Naive thymus-derived CD4-positive, alpha-beta T cell (primary cell): ENCODE data around the gene ENTHD1. TPM values are rescaled to one million over a fixed set of nuclear protein-coding genes. Genes with fewer than 3 reads are reported as not detected.

ENCODE experiments used
- ATAC-seq: fragments of 150-1000 bp; cut with Tn5 transposase; 2 replicates; pipeline ENCODE4 v1.10.0; 2021; ENCODE audit warnings: mild to moderate bottlenecking, moderate library complexity
- CTCF ChIA-PET: fragments of 350-600 bp; sonication (Branson Sonifier 250); formaldehyde crosslinking; loops from one replicate; lab custom pipeline; 2021; ENCODE audit warnings: antibody characterized with exemption; lab: Charles Lee
- POLR2A ChIA-PET: fragments of 350-600 bp; sonication (Branson Sonifier 250); formaldehyde crosslinking; loops from one replicate; lab custom pipeline; 2021; ENCODE audit warnings: antibody characterized with exemption, inconsistent platforms; lab: Charles Lee
- DNase-seq, 9 donors: peaks; one replicate each; pipeline versions ENCODE4 v3.0.0 to v3.0.0-alpha.2; 2020 to 2022; ENCODE audit warnings: mixed read lengths in 1 of 9
- H3K27ac ChIP-seq: one replicate; pipeline ENCODE4 v1.7.0; 2013; ENCODE audit warnings: mild to moderate bottlenecking, low read depth, low read length, moderate library complexity
- H3K27me3 ChIP-seq, 2 donors: one replicate each; pipeline ENCODE4 v1.7.0; 2013; ENCODE audit warnings: low read length in 2 of 2, mild to moderate bottlenecking in 2 of 2, moderate library complexity in 2 of 2; ENCODE audit not compliant: control insufficient read depth in 2 of 2, insufficient read depth in 2 of 2
- H3K36me3 ChIP-seq, 3 experiments: 1 replicate in 2 of 3; 2 replicates in 1 of 3; pipeline ENCODE4 v1.7.0; 2013; ENCODE audit warnings: low read length in 3 of 3, mild to moderate bottlenecking in 3 of 3, moderate library complexity in 1 of 3; ENCODE audit not compliant: insufficient read depth in 3 of 3, control insufficient read depth in 2 of 3
- H3K4me1 ChIP-seq, 2 donors: one replicate each; pipeline ENCODE4 v1.7.0; 2013; ENCODE audit warnings: low read length in 2 of 2, mild to moderate bottlenecking in 2 of 2, moderate library complexity in 1 of 2; ENCODE audit not compliant: control insufficient read depth in 2 of 2, insufficient read depth in 2 of 2
- H3K4me3 ChIP-seq: 2 replicates; pipeline ENCODE4 v1.7.0; 2013; ENCODE audit warnings: mild to moderate bottlenecking, low read length
- H3K9me3 ChIP-seq, 3 experiments: 1 replicate in 2 of 3; 2 replicates in 1 of 3; pipeline ENCODE4 v1.7.0; 2013; ENCODE audit warnings: low read length in 3 of 3; ENCODE audit not compliant: control insufficient read depth in 2 of 3
- H3K27ac Mint-ChIP-seq, 9 donors: one replicate each; pipeline ENCODE4 v1.8.0; 2020 to 2022; ENCODE audit warnings: mixed read lengths in 9 of 9, mild to moderate bottlenecking in 8 of 9, moderate library complexity in 5 of 9, inconsistent platforms in 2 of 9
- H3K27me3 Mint-ChIP-seq, 5 donors: one replicate each; pipeline ENCODE4 v1.8.0; 2021 to 2022; ENCODE audit warnings: mixed read lengths in 5 of 5, mild to moderate bottlenecking in 1 of 5
- H3K36me3 Mint-ChIP-seq, 5 donors: one replicate each; pipeline ENCODE4 v1.8.0; 2020 to 2022; ENCODE audit warnings: mixed read lengths in 5 of 5, mild to moderate bottlenecking in 3 of 5, inconsistent platforms in 1 of 5
- H3K4me1 Mint-ChIP-seq, 7 donors: one replicate each; pipeline ENCODE4 v1.8.0; 2020 to 2022; ENCODE audit warnings: mixed read lengths in 7 of 7, mild to moderate bottlenecking in 3 of 7, inconsistent platforms in 1 of 7
- H3K4me3 Mint-ChIP-seq, 10 donors: one replicate each; pipeline ENCODE4 v1.8.0; 2020 to 2022; ENCODE audit warnings: mild to moderate bottlenecking in 10 of 10, mixed read lengths in 10 of 10, moderate library complexity in 6 of 10, inconsistent platforms in 2 of 10
- H3K9me3 Mint-ChIP-seq, 11 donors: one replicate each; pipeline ENCODE4 v1.8.0; 2020 to 2022; ENCODE audit warnings: mixed read lengths in 11 of 11, mild to moderate bottlenecking in 4 of 11, inconsistent platforms in 1 of 11, moderate library complexity in 1 of 11
- intact Hi-C, 2 donors: fragments of 100-400 bp; cut with micrococcal nuclease; formaldehyde crosslinking; loops; one replicate each; pipeline ENCODE4 v1.15.1; 2023
- polyA plus RNA-seq, 2 donors: library from polyadenylated mRNA; unstranded; fragments of 300-500 nt; fragmentation: Illumina TruSeq; gene quantifications; one replicate each; pipeline ENCODE4 v1.2.3, GENCODE V29; 2021
- total RNA-seq, 6 experiments: library from RNA in 5 of 6; stranded (reverse) in 5 of 6; gene quantifications; 1 replicate in 5 of 6; 2 replicates in 1 of 6; pipeline ENCODE4 v1.2.3 and lab custom pipeline; 2021 to 2026

The ENTHD1 gene
- total and polyA plus RNA-seq, 7 experiments from 2014 or later = 0.12 to 0.60 (median 0.24) TPM; not detected in 2

- ATAC-seq (no peak), DNase-seq (no peak)
- POLR2A ChIA-PET = interaction anchor here (0.6 to 1.1 kb wide), 2 partner anchors 103 to 144 kb away, joined by 3 to 4 read pairs; no protein-coding TSS in a partner anchor
- peaks cover 0 to 10% (median 0%) of the 10 kb centered on the region in 11 donors for H3K9me3 Mint-ChIP-seq
- Histone ChIP-seq H3K4me1 (peaks cover 0 to 4% of the 10 kb centered on the region in 2 donors), H3K4me3 (no peak overlapping the region), H3K9me3 (no peaks in the 10 kb centered on the region), H3K27me3 (no peaks in the 10 kb centered on the region), H3K27ac (no peak overlapping the region), H3K36me3 (no peaks in the 10 kb centered on the region)
- CTCF ChIA-PET = interaction anchor here (1.3 kb wide), 1 partner anchor 128 kb away, joined by 3 read pairs; no protein-coding TSS in a partner anchor
- peak overlapping the region in 5 of 9 donors; percentile 7 to 49 (median 16) for H3K27ac Mint-ChIP-seq
- peaks cover 22 to 32% (median 27%) of the 10 kb centered on the region in 7 donors for H3K4me1 Mint-ChIP-seq
- peaks cover 0 to 6% (median 6%) of the 10 kb centered on the region in 5 donors for H3K36me3 Mint-ChIP-seq
- H3K4me3 Mint-ChIP-seq = peak overlapping the region in 3 of 10 donors; percentile 28 to 52 (median 31)
- intact Hi-C loops = loop anchor here in 1 of 2 donors (5.0 to 10.0 kb wide), 2 partner anchors 34 to 71 kb away; no protein-coding TSS in a partner anchor
- H3K27me3 Mint-ChIP-seq = peaks cover 0 to 22% (median 8%) of the 10 kb centered on the region in 5 donors
These were observed 87.5 kb downstream of the ENTHD1 start for GRCh38 chr22:39806109-39806508.

- Histone ChIP-seq H3K27me3 (no peaks in the 10 kb centered on the region), H3K36me3 (no peaks in the 10 kb centered on the region), H3K27ac (no peak overlapping the region), H3K9me3 (no peaks in the 10 kb centered on the region), H3K4me3 (no peak overlapping the region), H3K4me1 (peaks cover 0 to 4% of the 10 kb centered on the region in 2 donors)
- ATAC-seq (no peak), DNase-seq (no peak)
- Mint-ChIP-seq H3K36me3 (peaks cover 0 to 13% (median 6%) of the 10 kb centered on the region in 5 donors), H3K27ac (peak overlapping the region in 3 of 9 donors; percentile 9 to 59 (median 28)), H3K27me3 (peaks cover 0 to 25% (median 8%) of the 10 kb centered on the region in 5 donors), H3K9me3 (peaks cover 0 to 15% (median 3%) of the 10 kb centered on the region in 11 donors), H3K4me3 (peak overlapping the region in 5 of 10 donors; percentile 4 to 31 (median 21)), H3K4me1 (peaks cover 22 to 32% (median 27%) of the 10 kb centered on the region in 7 donors)
- ChIA-PET POLR2A (no interaction called here), CTCF (interaction anchor here (0.6 to 1.3 kb wide), 2 partner anchors 25 to 129 kb away, joined by 3 read pairs; no protein-coding TSS in a partner anchor)
- intact Hi-C loops = loop anchor here in 1 of 2 donors (5.0 to 10.0 kb wide), 2 partner anchors 33 to 70 kb away; no protein-coding TSS in a partner anchor
These were observed 88.4 kb downstream of the ENTHD1 start for GRCh38 chr22:39805117-39805516.

GRCh38 chr22:39802682-39803081 is 90.9 kb downstream of the ENTHD1 start:
- POLR2A ChIA-PET = no interaction called here
- intact Hi-C loops = loop anchor here in 1 of 2 donors (10.0 kb wide), 1 partner anchor 68 kb away; no protein-coding TSS in a partner anchor

GRCh38 chr22:39800790-39801520 is 92.6 kb downstream of the ENTHD1 start:
- no peak overlapping the region for H3K4me3 Mint-ChIP-seq
- H3K27me3 Mint-ChIP-seq = peaks cover 0 to 30% (median 6%) of the 10 kb centered on the region in 5 donors
- no peaks in the 10 kb centered on the region for H3K4me1 ChIP-seq
- DNase-seq = no peak
- ChIA-PET CTCF (interaction anchor here (0.6 kb wide), 2 partner anchors 19 to 55 kb away, joined by 3 to 5 read pairs; no protein-coding TSS in a partner anchor), POLR2A (interaction anchor here (1.1 kb wide), 1 partner anchor 75 kb away, joined by 4 read pairs; no protein-coding TSS in a partner anchor)
- H3K4me3 ChIP-seq = no peak overlapping the region
- no peak overlapping the region for H3K27ac Mint-ChIP-seq
- H3K36me3 Mint-ChIP-seq = peaks cover 13 to 29% (median 20%) of the 10 kb centered on the region in 5 donors
- peaks cover 0 to 25% (median 14%) of the 10 kb centered on the region in 3 experiments for H3K9me3 ChIP-seq
- intact Hi-C loops = loop anchor here in 1 of 2 donors (10.0 kb wide), 1 partner anchor 66 kb away; no protein-coding TSS in a partner anchor
- H3K27ac ChIP-seq = no peak overlapping the region
- no peak for ATAC-seq
- H3K9me3 Mint-ChIP-seq = peaks cover 15 to 41% (median 27%) of the 10 kb centered on the region in 11 donors
- H3K4me1 Mint-ChIP-seq = peaks cover 8 to 12% (median 11%) of the 10 kb centered on the region in 7 donors
- H3K36me3 ChIP-seq = no peaks in the 10 kb centered on the region
- no peaks in the 10 kb centered on the region for H3K27me3 ChIP-seq

More at GRCh38 chr22:39802682-39803081, 90.9 kb downstream of the ENTHD1 start:
- no peak for ATAC-seq
- Histone ChIP-seq H3K27me3 (no peaks in the 10 kb centered on the region), H3K4me1 (peaks cover 0 to 4% of the 10 kb centered on the region in 2 donors), H3K4me3 (no peak overlapping the region), H3K27ac (no peak overlapping the region), H3K36me3 (no peaks in the 10 kb centered on the region), H3K9me3 (peaks cover 0 to 18% (median 9%) of the 10 kb centered on the region in 3 experiments)
- H3K27me3 Mint-ChIP-seq = peaks cover 0 to 25% (median 6%) of the 10 kb centered on the region in 5 donors
- peaks cover 8 to 29% (median 18%) of the 10 kb centered on the region in 11 donors for H3K9me3 Mint-ChIP-seq
- no peak for DNase-seq
- CTCF ChIA-PET = no interaction called here
- peak overlapping the region in 1 of 9 donors; percentile 15 for H3K27ac Mint-ChIP-seq
- peaks cover 8 to 27% (median 13%) of the 10 kb centered on the region in 5 donors for H3K36me3 Mint-ChIP-seq
- peaks cover 13 to 25% (median 18%) of the 10 kb centered on the region in 7 donors for H3K4me1 Mint-ChIP-seq
- no peak overlapping the region for H3K4me3 Mint-ChIP-seq

GRCh38 chr22:39797528-39798147 is 95.9 kb downstream of the ENTHD1 start:
- H3K9me3 Mint-ChIP-seq = peaks cover 12 to 59% (median 34%) of the 10 kb centered on the region in 11 donors
- no peak overlapping the region for H3K4me3 Mint-ChIP-seq
- Histone ChIP-seq H3K4me1 (no peaks in the 10 kb centered on the region), H3K27me3 (no peaks in the 10 kb centered on the region), H3K36me3 (no peaks in the 10 kb centered on the region), H3K9me3 (peaks cover 0 to 25% (median 14%) of the 10 kb centered on the region in 3 experiments), H3K4me3 (no peak overlapping the region), H3K27ac (no peak overlapping the region)
- H3K27ac Mint-ChIP-seq = no peak overlapping the region
- ChIA-PET CTCF (interaction anchor here (0.6 kb wide), 1 partner anchor 140 kb away, joined by 3 read pairs; no protein-coding TSS in a partner anchor), POLR2A (interaction anchor here (0.6 kb wide), 1 partner anchor 57 kb away, joined by 4 read pairs; no protein-coding TSS in a partner anchor)
- H3K4me1 Mint-ChIP-seq = no peaks in the 10 kb centered on the region
- no peak for ATAC-seq
- intact Hi-C loops = no loop called here
- peaks cover 14 to 31% (median 18%) of the 10 kb centered on the region in 5 donors for H3K36me3 Mint-ChIP-seq
- peaks cover 0 to 34% (median under 1%) of the 10 kb centered on the region in 5 donors for H3K27me3 Mint-ChIP-seq
- no peak for DNase-seq

GRCh38 chr22:39789788-39790187 is 103.8 kb downstream of the ENTHD1 start:
- Mint-ChIP-seq H3K4me3 (peak overlapping the region in 1 of 10 donors; percentile 10), H3K27ac (peak overlapping the region in 1 of 9 donors; percentile 9), H3K4me1 (peaks cover 6 to 17% (median 15%) of the 10 kb centered on the region in 7 donors), H3K36me3 (peaks cover 0 to 8% (median 0%) of the 10 kb centered on the region in 5 donors), H3K9me3 (peaks cover 0 to 14% (median 0%) of the 10 kb centered on the region in 11 donors), H3K27me3 (peaks cover 0 to 8% (median 0%) of the 10 kb centered on the region in 5 donors)
- ChIA-PET CTCF (no interaction called here), POLR2A (no interaction called here)
- H3K9me3 ChIP-seq = no peaks in the 10 kb centered on the region
- peaks cover 0 to 5% of the 10 kb centered on the region in 2 donors for H3K4me1 ChIP-seq
- no peak overlapping the region for H3K27ac ChIP-seq
- intact Hi-C loops = no loop called here
- ATAC-seq (no peak), DNase-seq (no peak)
- H3K27me3 ChIP-seq = no peaks in the 10 kb centered on the region
- no peaks in the 10 kb centered on the region for H3K36me3 ChIP-seq
- H3K4me3 ChIP-seq = no peak overlapping the region
